GM13976 (cell line): ENCODE data around the gene PPP1R12B.

Source experiments
- DNase-seq: peaks from one replicate; pipeline ENCODE4 v3.0.0; 2012; ENCODE audit warnings: low spot score
- in situ Hi-C: fragments of 300-500 bp; cut with MboI; formaldehyde crosslinking; loops from one replicate; pipeline ENCODE4 v1.12.0; 2022; ENCODE audit warnings: low sequenced_read_pairs, mixed read lengths, inconsistent platforms; ENCODE audit not compliant: unreplicated experiment
- TF ChIP-seq, protein P1 (sequence below): IDR thresholded peaks from 2 replicates; pipeline ENCODE4 v1.5.1; 2012; ENCODE audit warnings: borderline replicate concordance, mild to moderate bottlenecking; ENCODE audit not compliant: insufficient read depth; ENCODE audit errors: extremely low read depth, missing control alignments, control extremely low read depth

PPP1R12B gene

DNA sequence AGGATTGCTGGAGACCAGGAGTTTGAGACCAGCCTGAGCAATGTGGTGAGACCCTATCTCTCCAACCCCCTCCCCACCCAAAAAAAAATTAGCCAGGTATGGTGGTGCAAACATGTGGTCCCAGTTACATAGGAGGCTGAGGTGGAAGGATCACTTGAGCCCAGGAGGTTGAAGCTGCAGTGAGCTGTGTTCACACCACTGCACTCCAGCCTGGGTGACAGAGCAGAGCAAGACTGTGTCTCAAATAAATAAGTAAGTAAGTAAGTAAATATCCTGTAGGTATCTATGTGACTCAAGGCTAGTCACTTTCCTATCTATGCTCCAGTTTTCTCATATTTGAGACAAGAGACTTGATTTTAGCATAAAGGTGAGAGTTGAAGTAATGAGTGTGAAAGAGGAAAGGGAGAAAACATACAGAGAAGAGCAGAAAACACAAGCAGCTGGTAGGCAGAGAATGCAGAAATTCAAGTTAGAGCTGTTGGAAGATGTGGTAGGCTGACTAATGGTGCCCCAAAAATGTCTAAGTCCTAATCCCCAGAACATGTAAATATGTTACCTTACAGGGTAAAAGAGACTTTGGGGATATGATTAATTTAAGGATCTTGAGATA lies 7.5 kb downstream of the PPP1R12B start:
- DNase-seq, result no peak
- TF ChIP-seq, protein P1, sequence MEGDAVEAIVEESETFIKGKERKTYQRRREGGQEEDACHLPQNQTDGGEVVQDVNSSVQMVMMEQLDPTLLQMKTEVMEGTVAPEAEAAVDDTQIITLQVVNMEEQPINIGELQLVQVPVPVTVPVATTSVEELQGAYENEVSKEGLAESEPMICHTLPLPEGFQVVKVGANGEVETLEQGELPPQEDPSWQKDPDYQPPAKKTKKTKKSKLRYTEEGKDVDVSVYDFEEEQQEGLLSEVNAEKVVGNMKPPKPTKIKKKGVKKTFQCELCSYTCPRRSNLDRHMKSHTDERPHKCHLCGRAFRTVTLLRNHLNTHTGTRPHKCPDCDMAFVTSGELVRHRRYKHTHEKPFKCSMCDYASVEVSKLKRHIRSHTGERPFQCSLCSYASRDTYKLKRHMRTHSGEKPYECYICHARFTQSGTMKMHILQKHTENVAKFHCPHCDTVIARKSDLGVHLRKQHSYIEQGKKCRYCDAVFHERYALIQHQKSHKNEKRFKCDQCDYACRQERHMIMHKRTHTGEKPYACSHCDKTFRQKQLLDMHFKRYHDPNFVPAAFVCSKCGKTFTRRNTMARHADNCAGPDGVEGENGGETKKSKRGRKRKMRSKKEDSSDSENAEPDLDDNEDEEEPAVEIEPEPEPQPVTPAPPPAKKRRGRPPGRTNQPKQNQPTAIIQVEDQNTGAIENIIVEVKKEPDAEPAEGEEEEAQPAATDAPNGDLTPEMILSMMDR, result no peak
- in situ Hi-C loops, result no loop called here

DNA sequence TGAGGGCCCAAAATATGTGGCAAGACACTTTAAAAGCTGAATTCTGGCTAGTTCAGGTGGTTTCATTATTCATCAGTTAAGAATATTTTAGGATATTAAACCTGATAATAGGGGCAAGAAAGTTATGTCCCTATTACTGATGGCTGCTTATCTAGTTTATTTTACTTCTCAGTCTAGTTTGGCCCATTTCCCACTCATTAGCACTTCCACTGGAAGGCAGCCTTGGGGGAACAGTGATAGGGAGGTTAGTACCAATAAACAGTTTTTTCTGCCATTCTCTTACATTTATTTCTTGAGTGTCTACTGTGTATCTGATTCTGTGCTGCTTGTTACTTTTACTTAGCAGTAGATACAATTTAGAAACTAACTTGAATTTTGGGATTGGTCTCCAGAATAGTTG lies 9.0 kb downstream of the PPP1R12B start:
- TF ChIP-seq, protein P1, result no peak
- in situ Hi-C loops, result no loop called here
- no peak for DNase-seq

DNA sequence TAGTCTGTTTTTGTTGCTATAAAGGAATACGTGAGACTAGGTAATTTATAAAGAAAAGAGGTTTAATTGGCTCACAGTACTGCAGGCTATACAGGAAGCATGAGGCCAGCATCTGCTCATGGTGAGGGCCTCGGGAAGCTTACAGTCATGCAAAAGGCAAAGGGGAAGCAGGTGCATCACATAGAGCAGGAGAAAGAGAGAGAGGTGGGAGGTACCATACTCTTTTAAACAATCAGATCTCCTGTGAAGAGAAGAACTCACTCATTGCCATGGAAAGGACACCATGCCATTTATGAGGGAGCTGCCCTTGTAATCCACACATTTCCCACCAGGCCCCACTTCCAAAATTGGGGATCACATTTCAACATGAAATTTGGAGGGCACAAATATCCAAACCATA lies 12.7 kb downstream of the PPP1R12B start:
- in situ Hi-C loops, result no loop called here

DNA sequence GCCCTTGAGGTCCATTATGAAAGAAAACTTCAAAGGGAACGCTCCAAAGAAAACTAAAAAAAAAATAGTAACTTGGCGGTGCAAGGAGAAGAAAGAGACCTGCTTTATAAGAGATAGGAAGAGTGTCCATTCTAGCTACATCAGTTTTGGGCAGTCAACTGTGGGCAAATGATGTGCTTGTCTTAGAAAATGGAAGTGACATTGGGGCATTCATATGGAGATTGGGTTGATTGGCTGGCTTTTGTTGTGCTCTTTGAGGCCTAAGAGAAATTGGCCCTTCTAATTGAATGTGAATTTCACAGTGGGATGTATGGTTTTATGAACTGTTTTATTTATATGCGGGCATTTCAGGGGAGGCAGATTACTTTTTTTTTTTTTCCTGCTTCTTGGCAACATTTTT lies 13.2 kb downstream of the PPP1R12B start:
- DNase-seq, result no peak
- in situ Hi-C loops, result no loop called here
- TF ChIP-seq, protein P1, result no peak

More for the DNA sequence above, 12.7 kb downstream of the PPP1R12B start:
- no peak for DNase-seq
- TF ChIP-seq, protein P1, result no peak

DNA sequence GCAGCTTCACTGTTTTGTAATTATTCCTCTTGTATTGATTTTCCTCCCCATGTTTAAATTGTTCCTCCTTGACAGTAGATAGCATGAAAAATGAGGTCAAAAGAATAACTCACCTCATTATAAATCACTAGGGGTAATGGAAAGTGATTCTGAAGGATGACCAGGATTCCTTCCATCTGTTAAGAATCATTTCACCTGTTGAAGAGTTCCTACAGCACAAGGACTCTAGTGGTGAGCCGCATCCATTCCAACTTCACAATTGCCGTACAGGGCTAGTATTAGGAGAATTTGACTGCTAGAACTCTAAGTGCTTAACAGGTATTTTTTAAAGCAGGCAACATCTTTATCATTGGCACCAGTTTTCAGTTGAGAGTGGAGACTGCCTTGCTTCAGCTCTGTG lies 13.7 kb downstream of the PPP1R12B start:
- in situ Hi-C loops, result no loop called here
- no peak for DNase-seq
- TF ChIP-seq, protein P1, result no peak

DNA sequence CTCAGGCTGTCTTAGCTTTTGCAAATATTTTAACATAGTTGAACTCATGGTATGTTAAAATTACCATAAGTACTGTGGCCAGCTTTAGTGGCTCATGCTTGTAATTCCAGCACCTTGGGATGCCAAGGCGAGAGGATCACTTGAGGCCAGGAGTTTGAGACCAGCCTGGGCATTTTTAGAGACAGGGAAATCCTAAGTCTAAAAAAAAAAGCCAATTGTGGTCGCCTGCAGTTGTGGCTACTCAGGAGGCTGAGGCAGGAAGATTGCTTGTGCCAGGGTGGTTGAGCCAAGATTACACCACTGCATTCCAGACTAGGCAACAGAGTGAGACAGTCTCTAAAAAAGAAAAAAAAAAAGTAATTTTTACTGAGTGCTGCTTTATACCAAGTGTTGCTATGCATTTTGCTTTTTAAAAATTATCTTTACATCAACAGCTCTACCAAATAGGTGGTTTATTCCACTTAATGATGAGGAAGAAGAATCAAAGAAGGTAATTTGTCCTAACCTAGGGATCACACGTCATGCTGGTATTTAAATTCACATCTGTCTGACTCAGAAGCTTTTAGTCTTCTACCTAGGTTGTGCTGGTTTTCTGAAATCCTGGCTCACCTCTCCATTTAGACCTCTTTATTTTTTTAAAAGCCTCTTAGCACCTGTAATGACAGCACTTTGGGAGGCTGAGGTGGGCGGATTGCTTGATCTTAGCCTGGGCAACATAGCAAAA lies 16.8 kb downstream of the PPP1R12B start:
- DNase-seq, result no peak
- in situ Hi-C loops, result no loop called here
- TF ChIP-seq, protein P1, result no peak
